ENCODE data around the gene TUBB3. TPM values are rescaled to one million over a fixed set of nuclear protein-coding genes. Genes with fewer than 3 reads are reported as not detected.
"Not testable (repeated sequence)": the region's sequence is repeated elsewhere in the genome, so short reads cannot be mapped to it uniquely, and the experiment has no call there.

Gene TUBB3
- polyA plus RNA-seq (ENCODE audit: insufficient read length in 3 of 3): 10 to 100 TPM in 2 of 3 donors, 1 to 10 TPM in 1; 8.0 to 16.8 (median 13.9) TPM
- long read RNA-seq, donor 1, partial matches to known transcripts: 0 of 4 reads
- long read RNA-seq, donor 1, other reads (novel, unspliced or antisense): 0 of 4 reads
- long read RNA-seq, donor 2, partial matches to known transcripts: 0 of 3 reads
- long read RNA-seq, donor 2, other reads (novel, unspliced or antisense): 0 of 3 reads
- long read RNA-seq, donor 3, partial matches to known transcripts: 0 of 2 reads
- long read RNA-seq, donor 3, other reads (novel, unspliced or antisense): 0 of 2 reads
- long read RNA-seq, donor 4, partial matches to known transcripts: 0 of 1 reads
- long read RNA-seq, donor 4, other reads (novel, unspliced or antisense): 0 of 1 reads
- long read RNA-seq, donor 5: 0 reads
- long read RNA-seq, donor 6, partial matches to known transcripts: 0 of 2 reads
- long read RNA-seq, donor 6, other reads (novel, unspliced or antisense): 0 of 2 reads
- long read RNA-seq, donor 7, transcript TUBB3-201 (4 exons, 1,769 nt): major isoform, 7 of 7 reads
- long read RNA-seq, donor 7, partial matches to known transcripts: 0 of 7 reads
- long read RNA-seq, donor 7, other reads (novel, unspliced or antisense): 0 of 7 reads
- long read RNA-seq, donor 8, partial matches to known transcripts: 9 of 12 reads
- long read RNA-seq, donor 8, other reads (novel, unspliced or antisense): 0 of 12 reads
- long read RNA-seq, donor 9, transcript TUBB3-201 (4 exons, 1,769 nt): major isoform, 7 of 7 reads
- long read RNA-seq, donor 9, partial matches to known transcripts: 0 of 7 reads
- long read RNA-seq, donor 9, other reads (novel, unspliced or antisense): 0 of 7 reads
- long read RNA-seq, donor 10, transcript TUBB3-201 (4 exons, 1,769 nt): major isoform, 5 of 5 reads
- long read RNA-seq, donor 10, partial matches to known transcripts: 0 of 5 reads
- long read RNA-seq, donor 10, other reads (novel, unspliced or antisense): 0 of 5 reads
- long read RNA-seq, donor 11, partial matches to known transcripts: 0 of 2 reads
- long read RNA-seq, donor 11, other reads (novel, unspliced or antisense): 0 of 2 reads
- long read RNA-seq, donor 12, transcript TUBB3-201 (4 exons, 1,769 nt): major isoform, 5 of 5 reads
- long read RNA-seq, donor 12, partial matches to known transcripts: 0 of 5 reads
- long read RNA-seq, donor 12, other reads (novel, unspliced or antisense): 0 of 5 reads
- long read RNA-seq, donor 13: 0 reads
- long read RNA-seq, donor 14: 0 reads
- long read RNA-seq, donor 15: 0 reads
- long read RNA-seq, donor 16, partial matches to known transcripts: 0 of 4 reads
- long read RNA-seq, donor 16, other reads (novel, unspliced or antisense): 0 of 4 reads

- peak; percentile 66 for DNase-seq
Observed at GRCh38 chr16:89922884-89923639, at the start of gene TUBB3. Gene TUBB3 (plus strand): TSS chr16:89923342. CDS start chr16:89923402, 60 bp downstream.

- DNase-seq: peak; percentile 92
Observed at GRCh38 chr16:89873972-89874689, 49.0 kb upstream of the TUBB3 start.

- DNase-seq: not testable (repeated sequence)
Observed at GRCh38 chr16:89879123-89879522, 44.0 kb upstream of the TUBB3 start.

GRCh38 chr16:89880477-89881367 lies 42.4 kb upstream of the TUBB3 start:
- no peak for DNase-seq

- DNase-seq: no peak
Observed at GRCh38 chr16:89881368-89881730, 41.8 kb upstream of the TUBB3 start.

GRCh38 chr16:89883346-89884040 lies 39.6 kb upstream of the TUBB3 start:
- no peak for DNase-seq

- DNase-seq: no peak
Observed at GRCh38 chr16:89884041-89884421, 39.1 kb upstream of the TUBB3 start.

GRCh38 chr16:89887243-89887642 lies 35.9 kb upstream of the TUBB3 start:
- DNase-seq: no peak

GRCh38 chr16:89890200-89890599 lies 32.9 kb upstream of the TUBB3 start:
- no peak for DNase-seq

- no peak for DNase-seq
Observed at GRCh38 chr16:89890886-89891657, 32.1 kb upstream of the TUBB3 start.

- DNase-seq: no peak
Observed at GRCh38 chr16:89892055-89892630, 31.0 kb upstream of the TUBB3 start.

GRCh38 chr16:89892635-89893034 lies 30.5 kb upstream of the TUBB3 start:
- DNase-seq: no peak

GRCh38 chr16:89893642-89894548 lies 29.2 kb upstream of the TUBB3 start:
- no peak for DNase-seq

GRCh38 chr16:89895482-89896250 lies 27.5 kb upstream of the TUBB3 start:
- no peak for DNase-seq

- no peak for DNase-seq
Observed at GRCh38 chr16:89897204-89897603, 25.9 kb upstream of the TUBB3 start.
